ENCODE measurements around the gene PDGFA. TPM values are rescaled to one million over a fixed set of nuclear protein-coding genes. Genes with fewer than 3 reads are reported as not detected.

Gene PDGFA
- total and polyA plus RNA-seq, 12 donors: 14.3 to 38.5 (median 24.2) TPM

DNA sequence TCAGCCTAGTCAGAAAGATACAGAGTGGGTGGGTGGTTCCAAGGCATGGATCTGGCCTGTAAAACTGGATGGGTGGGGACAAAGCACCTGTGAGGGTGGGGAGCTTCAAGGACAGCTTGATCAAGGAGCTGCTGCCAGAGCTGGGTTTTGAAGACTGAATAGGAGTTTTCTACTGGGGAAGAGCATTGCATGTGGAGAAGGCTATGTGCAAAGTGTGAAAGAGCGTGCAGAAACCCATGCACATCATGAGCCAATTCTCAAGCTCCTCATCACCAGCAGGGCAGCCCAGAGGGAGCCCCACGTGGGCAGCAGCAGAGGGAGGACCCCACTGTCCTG, 58.6 kb downstream of the PDGFA start:
- no peaks in the 10 kb centered on the region for H3K9me3 ChIP-seq
- no peaks in the 10 kb centered on the region for H3K36me3 ChIP-seq
- TF ChIP-seq, protein P1, sequence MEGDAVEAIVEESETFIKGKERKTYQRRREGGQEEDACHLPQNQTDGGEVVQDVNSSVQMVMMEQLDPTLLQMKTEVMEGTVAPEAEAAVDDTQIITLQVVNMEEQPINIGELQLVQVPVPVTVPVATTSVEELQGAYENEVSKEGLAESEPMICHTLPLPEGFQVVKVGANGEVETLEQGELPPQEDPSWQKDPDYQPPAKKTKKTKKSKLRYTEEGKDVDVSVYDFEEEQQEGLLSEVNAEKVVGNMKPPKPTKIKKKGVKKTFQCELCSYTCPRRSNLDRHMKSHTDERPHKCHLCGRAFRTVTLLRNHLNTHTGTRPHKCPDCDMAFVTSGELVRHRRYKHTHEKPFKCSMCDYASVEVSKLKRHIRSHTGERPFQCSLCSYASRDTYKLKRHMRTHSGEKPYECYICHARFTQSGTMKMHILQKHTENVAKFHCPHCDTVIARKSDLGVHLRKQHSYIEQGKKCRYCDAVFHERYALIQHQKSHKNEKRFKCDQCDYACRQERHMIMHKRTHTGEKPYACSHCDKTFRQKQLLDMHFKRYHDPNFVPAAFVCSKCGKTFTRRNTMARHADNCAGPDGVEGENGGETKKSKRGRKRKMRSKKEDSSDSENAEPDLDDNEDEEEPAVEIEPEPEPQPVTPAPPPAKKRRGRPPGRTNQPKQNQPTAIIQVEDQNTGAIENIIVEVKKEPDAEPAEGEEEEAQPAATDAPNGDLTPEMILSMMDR (IDR thresholded peaks at IDR 0.05): no peak
- intact Hi-C loops (cut with DNase I): no loop called here
- ATAC-seq (no peak), DNase-seq (no peak)
- peaks cover 0 to 7% (median 0%) of the 10 kb centered on the region in 7 donors for H3K27me3 ChIP-seq
- no peak overlapping the region for H3K27ac ChIP-seq
- WGBS, 2 donors: 72 to 86% methylated on average over 2 of the region's 2 CpGs
- H3K4me1 ChIP-seq: peaks cover 8 to 27% (median 19%) of the 10 kb centered on the region in 9 donors
- no peak overlapping the region for H3K4me3 ChIP-seq

DNA sequence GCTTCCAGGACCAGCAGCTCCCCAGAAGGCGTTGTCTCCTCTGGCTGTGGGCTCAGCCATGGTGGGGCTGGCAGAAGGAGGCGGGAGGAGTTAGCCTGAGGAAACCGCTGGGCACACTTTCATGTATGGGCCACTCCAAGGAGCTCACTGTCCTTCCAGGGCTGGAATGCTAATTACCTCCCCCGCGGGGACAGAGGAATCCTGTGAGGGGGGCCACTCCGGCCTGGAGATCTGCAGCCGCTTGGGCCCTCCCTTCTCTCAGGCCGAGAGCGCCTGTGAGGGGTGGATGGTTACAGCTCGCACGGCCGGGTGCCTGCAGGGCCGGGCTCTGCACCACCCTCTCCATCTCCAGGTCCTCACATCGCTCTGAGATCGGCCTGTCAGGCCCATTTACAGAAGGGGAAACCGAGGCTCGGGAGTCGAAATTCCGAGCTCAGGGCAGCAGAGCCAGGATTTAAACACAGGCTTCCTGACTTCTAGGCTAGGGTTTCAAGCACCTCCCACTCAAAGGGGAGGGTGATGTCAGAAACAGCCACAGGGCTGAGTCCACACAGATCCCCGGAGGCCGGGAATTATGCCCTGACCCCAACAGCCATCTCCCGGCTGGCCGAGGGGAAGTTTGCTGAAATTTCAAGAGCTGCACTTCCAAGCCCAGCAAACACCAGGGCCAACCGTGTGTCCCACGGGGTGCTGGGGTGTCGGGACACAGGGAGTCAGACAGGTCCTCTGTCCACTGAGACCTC, 59.1 kb downstream of the PDGFA start:
- TF ChIP-seq, protein P1 (IDR thresholded peaks at IDR 0.05): no peak
- no peak for DNase-seq
- peak in 6 of 8 donors; percentile 50 to 66 (median 57) for ATAC-seq
- Histone ChIP-seq H3K27ac (no peak overlapping the region), H3K27me3 (peaks cover 0 to 9% (median 2%) of the 10 kb centered on the region in 7 donors), H3K4me3 (no peak overlapping the region), H3K4me1 (peaks cover 8 to 26% (median 20%) of the 10 kb centered on the region in 9 donors), H3K36me3 (no peaks in the 10 kb centered on the region), H3K9me3 (no peaks in the 10 kb centered on the region)
- 27 to 31% methylated on average over 26 of the region's 26 CpGs for WGBS, 2 donors
- intact Hi-C loops (cut with DNase I): no loop called here

DNA sequence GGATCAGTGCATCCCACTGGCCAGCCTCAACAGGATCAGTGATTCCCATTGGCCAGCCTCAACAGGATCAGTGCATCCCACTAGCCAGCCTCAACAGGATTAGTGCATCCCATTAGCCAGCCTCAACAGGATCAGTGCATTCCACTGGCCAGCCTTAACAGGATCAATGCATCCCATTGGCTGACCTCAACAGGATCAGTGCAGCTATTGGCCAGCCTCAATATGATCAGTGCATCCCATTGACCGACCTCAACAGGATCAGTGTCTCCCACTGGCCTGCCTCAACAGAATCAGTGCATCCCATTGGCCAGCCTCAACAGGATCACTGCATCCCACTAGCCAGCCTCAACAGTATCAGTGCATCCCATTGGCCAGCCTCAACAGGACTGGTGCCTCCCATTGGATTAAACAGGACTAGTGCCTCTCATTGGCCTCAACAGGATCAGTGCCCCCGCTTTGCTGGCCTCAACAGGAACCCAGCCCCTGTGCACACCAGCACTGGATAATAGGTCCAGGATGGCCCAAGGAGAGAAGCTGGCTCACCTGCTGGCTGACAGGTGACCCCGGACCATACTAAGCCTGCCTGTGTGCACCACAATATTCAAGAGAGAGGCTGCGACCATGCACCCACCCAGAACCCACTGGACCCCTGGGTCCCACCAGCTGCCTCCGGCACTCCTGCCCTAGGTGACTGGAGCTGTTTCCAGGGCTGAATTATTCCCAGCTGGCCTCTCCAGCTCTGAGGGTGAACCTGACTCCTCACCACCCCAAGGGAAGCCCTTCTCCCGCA, 59.9 kb downstream of the PDGFA start:
- H3K27me3 ChIP-seq: peaks cover 0 to 13% (median 3%) of the 10 kb centered on the region in 7 donors
- no peak overlapping the region for H3K27ac ChIP-seq
- H3K4me1 ChIP-seq: peaks cover 11 to 27% (median 15%) of the 10 kb centered on the region in 9 donors
- 87 to 89% methylated on average over 6 of the region's 6 CpGs for WGBS, 2 donors
- H3K36me3 ChIP-seq: no peaks in the 10 kb centered on the region
- intact Hi-C loops (cut with DNase I): no loop called here
- H3K4me3 ChIP-seq: no peak overlapping the region
- DNase-seq (no peak), ATAC-seq (no peak)
- H3K9me3 ChIP-seq: no peaks in the 10 kb centered on the region
- TF ChIP-seq, protein P1 (IDR thresholded peaks at IDR 0.05): no peak

DNA sequence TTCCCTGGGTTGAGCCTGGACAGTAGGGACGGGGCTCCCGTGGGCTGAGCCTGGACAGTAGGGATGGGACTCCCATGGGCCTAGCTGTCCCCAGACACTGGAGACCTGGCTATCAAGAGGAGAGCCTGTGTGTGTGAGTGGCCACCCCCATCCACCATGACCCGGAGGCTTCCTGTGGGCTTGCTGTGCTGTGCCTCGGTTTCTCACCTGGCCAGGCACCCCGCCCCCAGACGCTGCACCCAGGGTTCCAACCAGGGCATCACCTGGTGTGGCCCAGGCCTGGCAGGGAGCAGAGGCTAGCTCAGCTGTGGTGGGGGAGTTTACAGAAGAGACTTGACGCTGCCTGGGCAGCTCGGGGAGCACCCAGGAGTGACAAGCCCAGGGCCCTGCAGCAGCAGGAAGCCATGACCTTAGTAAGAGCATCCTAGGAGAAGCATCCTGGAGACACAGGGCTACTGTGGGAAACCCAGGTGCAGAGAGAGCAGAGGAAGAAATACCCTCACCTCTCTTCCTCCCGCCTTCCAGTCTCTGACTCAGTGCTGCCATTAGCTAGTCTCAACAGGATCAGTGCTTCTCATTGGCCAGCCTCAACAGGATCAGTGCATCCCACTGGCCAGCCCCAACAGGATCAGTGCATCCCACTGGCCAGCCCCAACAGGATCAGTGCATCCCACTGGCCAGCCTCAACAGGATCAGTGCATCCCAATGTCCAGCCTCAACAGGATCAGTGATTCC, 61.0 kb downstream of the PDGFA start:
- no peak overlapping the region for H3K4me3 ChIP-seq
- no peaks in the 10 kb centered on the region for H3K9me3 ChIP-seq
- DNase-seq (no peak), ATAC-seq (no peak)
- no peaks in the 10 kb centered on the region for H3K36me3 ChIP-seq
- peaks cover 0 to 19% (median 13%) of the 10 kb centered on the region in 7 donors for H3K27me3 ChIP-seq
- peaks cover 6 to 24% (median 14%) of the 10 kb centered on the region in 9 donors for H3K4me1 ChIP-seq
- TF ChIP-seq, protein P1 (IDR thresholded peaks at IDR 0.05): no peak
- H3K27ac ChIP-seq: no peak overlapping the region
- WGBS, 2 donors: 94 to 96% methylated on average over 9 of the region's 9 CpGs
- intact Hi-C loops (cut with DNase I): no loop called here
